Activated naive CD4-positive, alpha-beta T cell treated with anti-CD3 and anti-CD28 coated beads, Interleukin-2, amount 50 U/mL, for 24 hours (primary cell): Measurements from ENCODE around the gene ANKS1A.

Source experiments
- H3K27ac Mint-ChIP-seq: one replicate; pipeline ENCODE4 v1.8.0; 2021; ENCODE audit warnings: mild to moderate bottlenecking, mixed read lengths
- H3K27me3 Mint-ChIP-seq: one replicate; pipeline ENCODE4 v1.8.0; 2021; ENCODE audit warnings: mixed read lengths
- H3K36me3 Mint-ChIP-seq: one replicate; pipeline ENCODE4 v1.8.0; 2021; ENCODE audit warnings: mixed read lengths
- H3K4me1 Mint-ChIP-seq: one replicate; pipeline ENCODE4 v1.8.0; 2021; ENCODE audit warnings: mixed read lengths
- H3K4me3 Mint-ChIP-seq: one replicate; pipeline ENCODE4 v1.8.0; 2021; ENCODE audit warnings: mild to moderate bottlenecking, mixed read lengths
- H3K9me3 Mint-ChIP-seq: one replicate; pipeline ENCODE4 v1.8.0; 2021; ENCODE audit warnings: mixed read lengths

ANKS1A gene

DNA sequence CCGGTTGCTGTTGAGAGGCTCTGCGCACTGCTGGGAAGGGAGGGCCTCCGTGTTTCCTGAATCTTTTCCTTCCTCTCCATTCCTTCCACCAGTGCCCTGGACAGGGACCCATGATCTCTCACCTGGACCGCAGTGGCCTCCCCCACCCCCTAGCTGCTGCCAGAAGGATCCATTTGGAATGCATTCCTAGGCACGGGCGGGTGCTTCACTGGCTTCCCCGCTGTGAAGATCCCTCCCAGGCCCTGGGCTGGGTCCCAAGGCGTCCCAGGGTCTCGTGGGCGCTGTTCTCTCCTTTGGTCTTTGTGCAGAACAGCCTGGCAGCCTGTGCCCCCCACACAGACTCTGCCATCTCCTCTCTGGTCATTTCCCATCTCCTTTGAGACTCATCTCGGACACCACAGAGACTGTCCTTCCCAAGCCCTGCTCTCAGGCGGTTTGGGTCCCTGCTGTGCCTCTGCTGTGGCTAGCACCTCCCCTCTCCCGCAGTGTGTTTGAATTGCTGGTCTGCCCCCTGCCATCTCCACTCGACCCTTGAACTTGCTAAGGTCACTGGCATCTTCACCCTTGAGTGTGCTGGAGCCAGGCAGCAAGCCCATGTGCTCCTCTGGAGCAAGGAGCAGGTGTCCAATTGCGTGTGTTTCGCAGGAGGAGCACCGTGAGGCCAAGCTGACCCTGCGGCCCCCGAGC lies 193.1 kb downstream of the ANKS1A start:
- no peak overlapping the region for H3K27ac Mint-ChIP-seq
- H3K36me3 Mint-ChIP-seq: peaks cover 5% of the 10 kb centered on the region
- no peaks in the 10 kb centered on the region for H3K4me1 Mint-ChIP-seq
- no peak overlapping the region for H3K4me3 Mint-ChIP-seq
- H3K9me3 Mint-ChIP-seq: no peaks in the 10 kb centered on the region
- no peaks in the 10 kb centered on the region for H3K27me3 Mint-ChIP-seq

DNA sequence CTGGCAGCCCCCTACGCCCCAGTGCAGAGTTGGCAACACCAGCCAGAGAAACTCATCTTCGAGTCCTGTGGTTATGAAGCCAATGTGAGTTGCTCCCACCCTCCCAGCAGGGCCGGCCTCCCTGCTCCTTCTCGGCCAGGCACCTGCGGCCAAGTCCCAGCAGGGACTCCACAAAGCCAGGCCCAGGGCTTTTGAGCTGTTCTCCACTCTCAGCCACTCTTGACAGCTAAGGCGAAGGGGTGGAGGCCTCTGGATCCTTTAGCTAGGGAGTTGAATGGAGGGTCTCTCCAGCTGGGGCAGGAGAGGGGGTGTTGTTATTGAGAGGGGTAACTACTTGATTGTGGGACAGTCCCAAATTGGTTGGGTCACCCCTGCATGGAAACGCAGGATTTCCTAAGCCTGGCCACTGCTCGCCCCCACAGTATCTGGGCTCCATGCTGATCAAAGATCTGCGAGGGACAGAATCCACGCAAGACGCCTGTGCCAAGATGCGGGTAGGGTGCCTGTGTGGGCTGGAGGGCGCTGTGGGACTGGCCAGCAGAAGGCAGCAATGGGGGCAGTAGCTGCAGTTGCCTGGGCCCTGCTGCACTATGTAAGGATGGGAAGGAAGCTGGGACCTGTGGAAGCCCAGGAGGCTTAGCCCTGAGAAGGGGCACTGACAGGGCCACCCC lies 193.8 kb downstream of the ANKS1A start:
- Mint-ChIP-seq H3K36me3 (peaks cover 5% of the 10 kb centered on the region), H3K9me3 (no peaks in the 10 kb centered on the region), H3K4me3 (no peak overlapping the region), H3K27me3 (no peaks in the 10 kb centered on the region), H3K4me1 (no peaks in the 10 kb centered on the region), H3K27ac (no peak overlapping the region)

DNA sequence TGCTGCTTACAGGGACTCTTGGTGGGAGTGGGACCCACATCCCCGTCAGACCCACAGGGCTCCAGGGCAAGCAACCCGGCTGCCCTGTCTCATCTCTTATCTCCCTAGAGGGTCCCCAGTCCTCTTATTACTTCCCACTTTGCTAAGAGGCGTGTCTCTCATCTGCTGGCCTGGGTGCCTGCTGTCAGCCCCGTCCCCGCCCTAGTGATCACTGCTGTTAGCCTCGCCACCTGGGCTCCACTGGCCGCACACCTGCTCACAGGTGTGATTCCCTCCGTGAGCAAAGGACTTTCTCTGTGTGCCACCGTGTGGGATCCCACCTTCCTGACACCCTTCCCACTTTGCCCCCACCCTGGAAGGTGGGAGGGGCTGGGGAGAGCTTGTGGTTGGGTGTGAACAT lies 194.5 kb downstream of the ANKS1A start:
- Mint-ChIP-seq H3K36me3 (peaks cover 5% of the 10 kb centered on the region), H3K9me3 (no peaks in the 10 kb centered on the region), H3K4me3 (no peak overlapping the region), H3K4me1 (no peaks in the 10 kb centered on the region), H3K27me3 (no peaks in the 10 kb centered on the region), H3K27ac (no peak overlapping the region)

DNA sequence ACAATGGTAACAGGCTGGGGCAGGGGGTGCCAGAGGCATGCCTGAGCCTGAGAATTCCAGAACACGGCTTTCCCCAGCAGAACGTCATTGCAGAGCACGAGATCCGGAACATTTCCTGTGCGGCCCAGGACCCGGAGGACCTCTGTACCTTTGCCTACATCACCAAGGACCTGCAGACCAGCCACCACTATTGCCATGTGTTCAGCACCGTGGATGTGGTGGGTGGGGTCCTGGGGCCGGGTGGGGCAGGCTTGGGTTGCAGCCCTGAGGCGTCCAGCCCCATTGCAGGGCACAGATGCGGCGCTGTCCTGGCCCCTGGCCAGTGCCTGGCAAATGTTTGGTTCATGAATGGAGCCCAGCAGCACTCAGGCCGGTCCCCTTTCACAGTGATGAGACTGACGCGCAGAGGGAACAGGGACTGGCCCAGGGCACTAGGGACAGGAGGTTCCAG lies 195.0 kb downstream of the ANKS1A start:
- H3K4me1 Mint-ChIP-seq: no peaks in the 10 kb centered on the region
- no peaks in the 10 kb centered on the region for H3K9me3 Mint-ChIP-seq
- peaks cover 5% of the 10 kb centered on the region for H3K36me3 Mint-ChIP-seq
- no peaks in the 10 kb centered on the region for H3K27me3 Mint-ChIP-seq
- H3K27ac Mint-ChIP-seq: no peak overlapping the region
- no peak overlapping the region for H3K4me3 Mint-ChIP-seq

DNA sequence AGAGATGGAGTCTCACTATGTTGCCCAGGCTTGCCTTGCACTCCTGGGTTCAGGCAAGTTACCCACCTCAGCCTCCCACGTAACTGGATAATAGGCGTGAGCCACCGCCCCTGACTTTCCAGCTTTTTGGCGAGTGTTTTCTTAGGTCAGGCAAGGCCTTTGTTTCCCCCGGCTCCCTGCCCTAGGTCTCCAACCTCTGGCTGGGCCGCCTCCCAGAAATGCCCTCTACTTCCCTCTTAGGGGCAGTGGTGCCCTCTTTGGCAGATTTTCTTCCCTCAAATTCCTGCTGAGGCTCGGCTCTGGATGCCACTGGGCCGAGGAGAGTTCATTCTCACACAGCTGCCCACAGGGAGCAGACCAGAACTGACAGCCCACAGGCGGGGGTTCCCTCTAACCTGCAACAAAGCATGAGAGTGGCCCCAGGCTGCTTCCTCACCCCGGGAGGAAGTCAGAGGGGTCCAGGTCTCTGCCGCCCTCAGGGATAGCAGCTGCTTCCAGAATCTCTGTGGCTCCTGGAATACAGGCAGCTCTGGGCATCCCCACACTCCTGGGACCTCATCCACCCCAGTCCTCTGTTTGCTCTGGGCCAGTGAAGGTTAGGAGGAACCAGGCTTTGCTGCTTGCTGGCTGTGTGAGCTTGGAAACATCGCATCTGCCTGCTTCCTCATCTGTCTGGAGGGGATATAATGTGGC lies 195.6 kb downstream of the ANKS1A start:
- Mint-ChIP-seq H3K27me3 (no peaks in the 10 kb centered on the region), H3K9me3 (no peaks in the 10 kb centered on the region), H3K27ac (no peak overlapping the region), H3K4me3 (no peak overlapping the region), H3K4me1 (no peaks in the 10 kb centered on the region), H3K36me3 (peaks cover 5% of the 10 kb centered on the region)

DNA sequence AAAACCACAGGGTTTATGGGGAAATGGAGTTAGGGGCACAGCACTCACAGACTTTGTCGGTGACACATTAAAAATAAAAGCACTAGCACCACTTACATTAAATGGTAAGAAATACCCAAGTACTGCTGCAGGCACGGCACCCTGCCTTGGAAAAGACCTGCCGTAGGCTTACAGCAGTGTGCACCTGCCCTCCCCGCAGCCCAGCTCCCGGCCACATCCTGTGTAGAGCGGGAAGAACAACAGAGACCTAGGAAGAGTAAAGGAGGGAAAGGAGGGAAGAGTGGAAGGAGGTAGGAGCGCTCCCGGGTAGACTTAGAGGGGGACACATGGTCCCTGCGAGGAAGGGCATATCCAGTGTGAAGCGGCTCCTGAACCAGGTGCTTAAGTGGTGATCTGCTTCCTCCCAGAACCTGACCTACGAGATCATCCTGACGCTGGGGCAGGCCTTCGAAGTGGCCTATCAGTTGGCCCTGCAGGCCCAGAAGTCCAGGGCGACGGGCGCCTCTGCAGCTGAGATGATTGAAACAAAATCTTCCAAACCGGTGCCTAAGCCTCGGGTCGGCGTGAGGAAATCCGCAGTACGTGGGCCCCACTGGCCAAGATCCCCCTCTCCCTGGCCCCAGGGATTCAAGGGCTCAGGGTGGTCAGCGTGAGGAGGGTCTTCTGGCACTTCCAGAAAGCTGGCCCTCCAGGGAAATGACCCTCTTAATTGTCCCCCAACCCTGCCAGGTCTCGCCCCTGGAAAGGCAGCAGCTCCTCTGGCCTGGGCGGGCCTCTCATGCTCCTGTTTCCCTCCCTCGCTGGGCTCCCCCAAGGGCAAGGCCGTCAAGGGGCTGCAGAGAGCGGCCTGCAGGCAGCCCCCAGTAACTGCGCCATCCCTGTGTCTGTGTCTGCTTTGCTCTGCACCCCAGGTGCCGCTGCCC lies 196.6 kb downstream of the ANKS1A start:
- H3K4me3 Mint-ChIP-seq: no peak overlapping the region
- no peak overlapping the region for H3K27ac Mint-ChIP-seq
- H3K9me3 Mint-ChIP-seq: no peaks in the 10 kb centered on the region
- H3K4me1 Mint-ChIP-seq: no peaks in the 10 kb centered on the region
- H3K36me3 Mint-ChIP-seq: peaks cover 5% of the 10 kb centered on the region
- no peaks in the 10 kb centered on the region for H3K27me3 Mint-ChIP-seq

DNA sequence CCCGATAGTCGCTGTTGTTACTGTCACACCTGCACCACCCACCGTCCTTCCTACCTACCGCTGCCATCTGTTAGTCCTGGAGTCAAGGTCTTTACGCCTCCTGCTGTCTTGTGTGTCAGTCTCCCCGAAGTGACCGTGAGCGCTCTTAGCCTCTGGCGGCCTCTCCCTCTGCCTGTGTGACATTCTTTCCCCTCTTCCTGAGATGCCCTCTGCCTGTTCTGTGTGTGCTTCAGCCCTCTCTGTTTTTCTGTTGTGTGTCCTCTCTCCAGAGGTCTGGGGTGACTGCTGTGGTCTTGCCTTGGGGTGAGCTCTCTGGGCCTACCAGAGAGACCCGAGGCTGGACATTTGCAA lies 197.2 kb downstream of the ANKS1A start:
- Mint-ChIP-seq H3K4me1 (no peaks in the 10 kb centered on the region), H3K27ac (no peak overlapping the region), H3K27me3 (no peaks in the 10 kb centered on the region), H3K9me3 (no peaks in the 10 kb centered on the region), H3K4me3 (no peak overlapping the region), H3K36me3 (peaks cover 5% of the 10 kb centered on the region)

DNA sequence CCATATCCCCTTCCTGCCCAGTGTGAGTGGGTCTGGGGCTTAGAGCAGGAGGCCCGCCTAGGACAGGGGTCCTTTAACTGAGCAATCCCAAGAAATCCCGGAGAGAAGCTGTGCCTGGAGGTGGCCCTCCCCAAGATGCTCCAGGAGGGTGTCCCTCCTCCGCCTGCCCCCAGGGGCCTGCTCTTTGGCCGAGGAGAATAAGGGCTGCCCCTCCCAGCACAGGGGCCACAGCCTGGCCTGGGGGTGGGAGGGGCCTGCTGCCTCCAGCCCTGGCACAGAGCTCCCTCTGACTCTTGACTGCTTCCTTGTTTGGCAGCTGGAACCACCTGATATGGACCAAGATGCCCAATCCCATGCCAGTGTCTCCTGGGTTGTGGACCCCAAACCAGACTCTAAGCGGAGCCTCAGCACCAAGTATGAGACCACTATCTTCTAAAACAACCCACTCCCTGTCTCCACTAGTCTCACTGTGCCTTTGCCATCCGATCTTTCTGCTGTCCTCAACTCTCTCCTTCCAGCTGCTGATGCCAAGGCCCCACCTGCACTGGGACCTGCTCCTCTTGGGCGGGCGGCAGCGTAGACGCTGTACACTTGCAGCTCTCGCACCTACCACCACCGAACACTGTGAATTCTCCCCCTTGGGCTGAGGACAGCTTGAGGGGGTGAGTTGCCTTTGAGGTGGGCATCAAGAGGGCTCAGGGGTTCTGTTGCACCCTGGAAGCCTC lies 197.7 kb downstream of the ANKS1A start:
- Mint-ChIP-seq H3K9me3 (no peaks in the 10 kb centered on the region), H3K4me1 (no peaks in the 10 kb centered on the region), H3K36me3 (peaks cover 5% of the 10 kb centered on the region), H3K4me3 (no peak overlapping the region), H3K27me3 (no peaks in the 10 kb centered on the region), H3K27ac (no peak overlapping the region)

DNA sequence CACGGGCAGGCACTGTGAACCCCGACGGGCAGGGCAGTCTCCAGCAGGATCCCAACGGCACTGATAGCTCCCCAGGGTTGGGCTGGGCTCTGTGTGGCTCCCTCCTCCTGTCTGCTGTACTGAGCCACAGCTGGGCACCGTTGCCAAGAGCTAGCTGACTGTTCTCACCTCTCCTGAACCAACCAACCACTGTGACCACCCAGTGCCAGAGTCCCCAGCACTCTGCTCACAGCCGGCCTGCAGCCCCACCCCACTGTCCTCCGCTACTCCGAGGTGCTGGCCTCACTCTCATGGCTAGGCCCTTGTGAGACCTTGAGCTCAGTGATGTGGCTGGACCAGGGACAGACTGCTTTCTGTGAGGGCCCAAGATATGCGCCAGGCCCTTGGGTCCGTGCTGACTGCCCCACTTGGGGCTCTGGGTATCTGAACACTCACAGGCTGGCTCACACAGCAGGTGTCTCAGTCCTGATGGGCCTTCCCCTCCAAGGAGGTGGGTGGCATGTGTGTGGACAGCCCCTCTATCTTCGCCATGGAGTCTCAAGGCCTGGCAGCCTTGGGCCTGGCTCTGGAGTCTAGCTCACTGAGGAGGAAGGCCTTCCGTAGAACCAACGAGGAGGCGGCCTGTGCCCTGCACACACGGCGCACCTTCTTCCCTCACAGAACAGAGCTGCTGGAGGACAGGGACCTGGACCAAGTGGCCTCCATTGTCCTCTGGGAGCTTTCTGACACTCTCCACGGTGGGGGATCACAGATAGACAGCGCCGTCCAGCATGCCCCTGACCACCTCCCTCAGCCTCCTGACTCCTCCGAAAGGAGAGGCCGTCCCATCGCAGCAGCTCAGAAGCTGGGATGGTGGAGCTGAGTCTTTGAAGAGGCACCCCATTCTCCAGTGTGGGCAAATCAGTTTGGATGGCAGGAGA lies 198.6 kb downstream of the ANKS1A start:
- Mint-ChIP-seq H3K27me3 (no peaks in the 10 kb centered on the region), H3K4me1 (no peaks in the 10 kb centered on the region), H3K4me3 (no peak overlapping the region), H3K27ac (no peak overlapping the region), H3K9me3 (no peaks in the 10 kb centered on the region), H3K36me3 (peaks cover 5% of the 10 kb centered on the region)

DNA sequence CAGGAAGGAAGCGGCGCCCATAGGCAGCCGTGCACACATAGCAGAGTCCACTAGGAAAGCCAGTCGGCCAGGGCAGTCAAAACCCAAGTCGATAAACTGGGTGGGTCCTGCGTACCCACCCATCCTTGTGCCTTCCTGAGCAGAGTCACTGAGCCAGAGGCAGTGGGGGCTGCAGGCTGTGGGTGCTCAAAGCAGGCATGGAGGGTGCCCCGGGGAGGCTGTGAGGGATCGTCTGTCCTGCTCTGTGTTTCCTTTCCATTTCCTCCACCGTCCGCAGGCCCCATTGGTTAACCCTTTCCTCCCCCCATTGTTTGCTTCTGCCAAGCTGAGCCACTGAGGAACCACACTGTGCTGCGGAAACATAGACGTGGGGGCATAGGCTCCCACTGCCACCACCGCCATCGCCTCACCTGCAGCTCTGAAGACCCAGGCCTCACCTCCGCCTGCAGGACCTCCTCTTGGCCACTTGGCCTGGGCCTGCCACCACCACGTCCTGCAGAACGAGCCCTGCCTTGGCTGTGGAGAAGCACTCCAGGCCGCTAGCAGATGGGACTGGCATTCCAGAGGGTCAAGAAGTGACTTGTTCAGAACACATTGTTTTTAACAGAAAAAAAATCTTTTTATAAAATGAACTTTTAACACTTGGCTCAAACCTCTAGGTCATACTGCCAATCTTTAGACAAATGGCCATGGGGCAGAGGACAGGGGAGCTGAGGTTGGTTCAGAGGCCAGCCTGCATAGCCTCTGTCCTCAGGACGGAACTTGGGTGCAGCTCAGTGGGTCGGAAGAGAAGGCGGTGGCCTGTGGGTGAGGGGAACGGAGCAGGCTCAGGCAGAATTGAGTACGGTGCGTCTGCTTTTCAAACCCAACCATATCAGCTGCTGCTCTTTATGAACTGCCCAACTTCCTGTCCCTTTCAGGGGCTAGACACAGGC lies 199.5 kb downstream of the ANKS1A start:
- no peak overlapping the region for H3K27ac Mint-ChIP-seq
- no peaks in the 10 kb centered on the region for H3K9me3 Mint-ChIP-seq
- no peak overlapping the region for H3K4me3 Mint-ChIP-seq
- peaks cover 5% of the 10 kb centered on the region for H3K36me3 Mint-ChIP-seq
- H3K4me1 Mint-ChIP-seq: no peaks in the 10 kb centered on the region
- no peaks in the 10 kb centered on the region for H3K27me3 Mint-ChIP-seq

DNA sequence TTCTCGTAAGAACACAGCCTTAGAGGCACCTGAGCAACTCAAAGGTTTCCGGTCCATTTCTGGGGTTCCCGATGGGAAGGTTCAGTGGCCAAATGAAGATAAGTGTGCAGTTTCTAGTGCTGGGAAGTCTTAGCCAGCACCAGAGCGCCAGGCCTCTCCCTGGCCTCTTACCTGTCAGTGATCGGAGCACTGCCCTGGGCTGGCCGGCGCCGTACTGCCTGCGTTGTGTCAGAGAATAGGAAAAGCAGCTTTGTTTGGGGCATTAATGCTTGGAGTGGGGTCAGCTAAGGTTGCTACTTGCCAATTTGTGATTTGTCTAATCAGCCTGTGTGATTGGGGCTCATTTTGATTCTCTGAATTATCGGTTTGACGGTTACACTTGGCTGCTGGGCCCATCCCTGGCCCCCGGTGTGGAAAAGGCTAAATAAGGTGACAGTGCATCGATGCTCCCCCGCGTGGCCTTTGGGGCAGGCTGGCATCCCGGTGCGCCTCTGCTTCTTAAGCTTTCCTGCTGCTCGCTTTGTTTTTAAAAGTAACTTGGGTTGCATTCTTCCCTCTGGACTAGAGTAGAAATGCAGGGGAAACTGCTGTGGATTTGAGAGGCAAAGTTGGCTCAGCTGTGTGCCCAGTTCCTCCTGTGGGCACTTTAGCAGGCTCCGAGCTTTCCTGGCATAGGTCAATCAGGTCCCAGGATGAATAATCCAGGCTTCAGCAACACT lies 200.3 kb downstream of the ANKS1A start:
- Mint-ChIP-seq H3K36me3 (peaks cover 5% of the 10 kb centered on the region), H3K27ac (no peak overlapping the region), H3K4me3 (no peak overlapping the region)

DNA sequence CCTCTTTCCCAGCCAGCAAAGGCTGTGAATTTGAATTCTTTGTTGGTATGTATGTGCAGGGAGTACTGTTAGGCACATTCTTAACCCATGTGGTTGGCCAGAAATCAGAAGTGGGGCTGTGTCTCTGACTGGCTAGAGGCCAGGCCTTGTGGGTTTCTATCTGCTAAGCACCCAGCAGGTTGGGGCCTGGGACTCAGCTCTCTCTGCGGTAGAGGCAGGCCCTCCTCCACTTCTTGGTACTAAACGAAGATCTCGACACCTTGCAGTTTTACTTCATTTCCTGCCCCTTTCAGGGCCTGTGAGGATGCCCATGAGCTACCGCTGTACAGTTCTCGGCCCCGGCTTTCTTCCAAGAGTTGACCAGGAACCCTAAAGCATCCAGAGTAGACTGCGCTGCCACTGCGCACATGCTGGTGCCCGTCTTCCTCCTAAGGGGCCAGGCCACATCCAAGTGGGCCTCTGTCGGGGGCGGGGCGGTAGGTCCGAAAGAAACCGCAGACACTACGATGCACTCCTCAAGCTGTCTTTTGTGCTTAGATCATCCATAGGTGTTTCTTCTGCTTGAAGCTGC lies 201.0 kb downstream of the ANKS1A start:
- no peak overlapping the region for H3K27ac Mint-ChIP-seq
- H3K4me3 Mint-ChIP-seq: no peak overlapping the region
- H3K4me1 Mint-ChIP-seq: no peaks in the 10 kb centered on the region
- H3K27me3 Mint-ChIP-seq: no peaks in the 10 kb centered on the region
- H3K36me3 Mint-ChIP-seq: peaks cover 5% of the 10 kb centered on the region
- no peaks in the 10 kb centered on the region for H3K9me3 Mint-ChIP-seq

More for the DNA sequence above, 200.3 kb downstream of the ANKS1A start:
- H3K9me3 Mint-ChIP-seq: no peaks in the 10 kb centered on the region
- H3K4me1 Mint-ChIP-seq: no peaks in the 10 kb centered on the region
- H3K27me3 Mint-ChIP-seq: no peaks in the 10 kb centered on the region
